Measurements from ENCODE around the gene ABCC4. TPM values are rescaled to one million over a fixed set of nuclear protein-coding genes. Genes with fewer than 3 reads are reported as not detected.

The ABCC4 gene
- total and polyA plus RNA-seq, 2 of the 13 experiments (the other 11 are each of a cell fraction or from before 2014, with no cell fraction given), result 4.2 to 11.3 TPM

DNA sequence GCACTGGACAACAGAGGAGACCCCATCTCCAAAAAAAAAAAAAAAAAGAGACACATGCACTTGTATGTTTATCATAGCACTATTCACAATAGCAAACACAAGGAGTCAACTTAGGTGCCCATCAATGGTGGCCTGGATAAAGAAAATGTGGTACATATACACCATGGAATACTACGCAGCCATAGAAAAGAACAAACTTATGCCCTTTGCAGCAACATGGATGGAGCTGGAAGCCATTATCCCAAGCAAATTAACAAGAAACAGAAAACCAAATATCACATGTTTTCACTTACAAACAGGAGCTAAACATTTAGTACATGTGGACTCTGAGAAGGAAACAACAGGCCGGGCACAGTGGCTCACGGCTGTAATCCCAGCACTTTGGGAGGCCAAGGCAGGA is 155.7 kb downstream of the ABCC4 start (continued):
- no peak for TF ChIP-seq KDM5B (CRISPR knock-in tag; IDR thresholded peaks at IDR 0.05; ENCODE audit: borderline replicate concordance)
- no peak for TF ChIP-seq ZNF34 (CRISPR knock-in tag; IDR thresholded peaks at IDR 0.05; ENCODE audit: borderline replicate concordance)

DNA sequence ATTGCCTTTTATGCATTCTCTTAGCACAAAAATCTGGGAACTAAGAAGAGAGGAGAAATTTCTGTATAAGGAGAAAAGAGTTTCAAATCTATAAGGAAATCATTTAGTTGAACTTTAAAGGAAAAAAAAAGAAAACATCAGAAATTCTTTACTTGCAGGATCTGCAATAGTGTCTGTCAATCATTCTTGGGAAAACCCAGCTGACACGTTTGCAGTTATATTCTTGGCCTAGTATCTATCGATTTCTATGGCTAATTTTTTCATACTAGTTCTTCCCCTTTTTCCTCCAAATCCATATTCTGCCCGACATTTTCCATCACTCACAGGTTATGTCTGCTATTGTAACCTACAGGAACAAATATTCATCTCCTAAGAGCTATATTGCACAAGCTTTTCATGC is 160.7 kb downstream of the ABCC4 start:
- ChIA-PET CTCF (ENCODE audit: low intra/inter-chr PET ratio, low total read pairs) (no interaction called here), POLR2A (no interaction called here)
- TF ChIP-seq HNF4A (CRISPR knock-in tag; IDR thresholded peaks at IDR 0.05) (no peak), TBL1XR1 (IDR thresholded peaks at IDR 0.05; ENCODE audit: borderline replicate concordance, low read length, partially characterized antibody) (no peak), HCFC1 (IDR thresholded peaks at IDR 0.05; ENCODE audit: low read depth, low read length) (no peak), GPN1 (CRISPR knock-in tag; IDR thresholded peaks at IDR 0.05; ENCODE audit: borderline replicate concordance) (no peak), DNMT1 (CRISPR knock-in tag; IDR thresholded peaks at IDR 0.05) (no peak), MIER2 (CRISPR knock-in tag; IDR thresholded peaks at IDR 0.05) (no peak), ZNF816 (CRISPR knock-in tag; IDR thresholded peaks at IDR 0.05; ENCODE audit: borderline replicate concordance) (no peak), TP53 (CRISPR knock-in tag; conservative IDR thresholded peaks at IDR 0.05) (no peak)
- H3K4me2 ChIP-seq (ENCODE audit: low read depth, low read length), result no peak overlapping the region
- no peaks in the 10 kb centered on the region for H3K9me3 ChIP-seq (ENCODE audit: low read length)
- 85% methylated on average over 3 of the region's 3 CpGs for WGBS (ENCODE audit: low lambda C conversion rate)
- no peaks in the 10 kb centered on the region for H4K20me1 ChIP-seq (ENCODE audit: insufficient read depth, low read length)
- intact Hi-C loops (cut with micrococcal nuclease; ENCODE audit: unreplicated experiment) (no loop called here), in situ Hi-C loops (cut with HindIII; ENCODE audit: extremely low pct_ligation_motif_present, low pct_unique_long_range_greater_than_20kb) (no loop called here)
- ATAC-seq (no peak), FAIRE-seq (no peak), DNase-seq (ENCODE audit: low spot score) (no peak)
- peaks cover 0 to 1% of the 10 kb centered on the region in 2 experiments; a peak in 2 of 5 replicates for H3K36me3 ChIP-seq (replicated peaks in 1 of 2; ENCODE audit: control insufficient read depth in 1 of 2, insufficient read depth in 2 of 2, low read length in 2 of 2)
- H3K9ac ChIP-seq (ENCODE audit: insufficient read depth, low read depth, low read length), result no peak overlapping the region
- H3K79me2 ChIP-seq (ENCODE audit: insufficient read depth, low read length), result no peaks in the 10 kb centered on the region
- H3K27ac ChIP-seq (ENCODE audit: extremely low read length, insufficient read depth, low read length), result no peak overlapping the region
- no TSS peak for BruUV-seq (replicated peaks)
- peaks cover 14% of the 10 kb centered on the region for H3K4me1 ChIP-seq (ENCODE audit: insufficient read depth, low read length)
- H3K4me3 ChIP-seq (replicated peaks in 1 of 3; ENCODE audit: insufficient read depth in 1 of 3, low read depth in 2 of 3, low read length in 3 of 3), result no peak overlapping the region
- no peak overlapping the region for H2AFZ ChIP-seq (ENCODE audit: low read length)
- no peaks in the 10 kb centered on the region for H3K27me3 ChIP-seq (ENCODE audit: control insufficient read depth in 1 of 2, insufficient read depth in 2 of 2, low read length in 2 of 2)

Measured in HepG2 (cell line).